Prostate gland (tissue), 2 donors: ENCODE results near the gene ARMC7.

Experiments used
- POLR2A ChIP-seq: fragments of 450-650 bp; IDR thresholded peaks from one replicate; pipeline ENCODE4 v1.6.1; 2016; ENCODE audit warnings: antibody characterized with exemption, mild to moderate bottlenecking
- POLR2AphosphoS5 ChIP-seq: sonication (generic); formaldehyde crosslinking; IDR thresholded peaks from one replicate; pipeline ENCODE4 v1.6.1; 2017; ENCODE audit warnings: antibody characterized with exemption
- TF ChIP-seq, protein P1 (sequence below), 4 experiments: fragments of 200-600 bp in 2 of 4; fragments of 450-650 bp in 2 of 4; sonication (generic) in 2 of 4; IDR thresholded peaks; 1 replicate in 3 of 4; 2 replicates in 1 of 4; pipeline ENCODE4 v1.5.1; 2016 to 2019; ENCODE audit warnings: antibody characterized with exemption in 4 of 4, mild to moderate bottlenecking in 2 of 4, moderate library complexity in 2 of 4

- TF ChIP-seq, protein P1, sequence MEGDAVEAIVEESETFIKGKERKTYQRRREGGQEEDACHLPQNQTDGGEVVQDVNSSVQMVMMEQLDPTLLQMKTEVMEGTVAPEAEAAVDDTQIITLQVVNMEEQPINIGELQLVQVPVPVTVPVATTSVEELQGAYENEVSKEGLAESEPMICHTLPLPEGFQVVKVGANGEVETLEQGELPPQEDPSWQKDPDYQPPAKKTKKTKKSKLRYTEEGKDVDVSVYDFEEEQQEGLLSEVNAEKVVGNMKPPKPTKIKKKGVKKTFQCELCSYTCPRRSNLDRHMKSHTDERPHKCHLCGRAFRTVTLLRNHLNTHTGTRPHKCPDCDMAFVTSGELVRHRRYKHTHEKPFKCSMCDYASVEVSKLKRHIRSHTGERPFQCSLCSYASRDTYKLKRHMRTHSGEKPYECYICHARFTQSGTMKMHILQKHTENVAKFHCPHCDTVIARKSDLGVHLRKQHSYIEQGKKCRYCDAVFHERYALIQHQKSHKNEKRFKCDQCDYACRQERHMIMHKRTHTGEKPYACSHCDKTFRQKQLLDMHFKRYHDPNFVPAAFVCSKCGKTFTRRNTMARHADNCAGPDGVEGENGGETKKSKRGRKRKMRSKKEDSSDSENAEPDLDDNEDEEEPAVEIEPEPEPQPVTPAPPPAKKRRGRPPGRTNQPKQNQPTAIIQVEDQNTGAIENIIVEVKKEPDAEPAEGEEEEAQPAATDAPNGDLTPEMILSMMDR (IDR thresholded peaks at IDR 0.05), result no peak
- TF ChIP-seq POLR2AphosphoS5 (no peak), POLR2A (no peak)
Measured at GRCh38 chr17:75082683-75083082, 27.1 kb upstream of the ARMC7 start.
